ENCODE measurements around the gene SLC12A4. TPM values are rescaled to one million over a fixed set of nuclear protein-coding genes. Genes with fewer than 3 reads are reported as not detected.
A peak's percentile ranks its signal among the peaks of the same experiment; 100 is the strongest.

Gene SLC12A4
- total and polyA plus RNA-seq, 2 of the 13 experiments (the other 11 are each of a cell fraction or from before 2014, with no cell fraction given) = 65.1 to 84.3 TPM

DNA sequence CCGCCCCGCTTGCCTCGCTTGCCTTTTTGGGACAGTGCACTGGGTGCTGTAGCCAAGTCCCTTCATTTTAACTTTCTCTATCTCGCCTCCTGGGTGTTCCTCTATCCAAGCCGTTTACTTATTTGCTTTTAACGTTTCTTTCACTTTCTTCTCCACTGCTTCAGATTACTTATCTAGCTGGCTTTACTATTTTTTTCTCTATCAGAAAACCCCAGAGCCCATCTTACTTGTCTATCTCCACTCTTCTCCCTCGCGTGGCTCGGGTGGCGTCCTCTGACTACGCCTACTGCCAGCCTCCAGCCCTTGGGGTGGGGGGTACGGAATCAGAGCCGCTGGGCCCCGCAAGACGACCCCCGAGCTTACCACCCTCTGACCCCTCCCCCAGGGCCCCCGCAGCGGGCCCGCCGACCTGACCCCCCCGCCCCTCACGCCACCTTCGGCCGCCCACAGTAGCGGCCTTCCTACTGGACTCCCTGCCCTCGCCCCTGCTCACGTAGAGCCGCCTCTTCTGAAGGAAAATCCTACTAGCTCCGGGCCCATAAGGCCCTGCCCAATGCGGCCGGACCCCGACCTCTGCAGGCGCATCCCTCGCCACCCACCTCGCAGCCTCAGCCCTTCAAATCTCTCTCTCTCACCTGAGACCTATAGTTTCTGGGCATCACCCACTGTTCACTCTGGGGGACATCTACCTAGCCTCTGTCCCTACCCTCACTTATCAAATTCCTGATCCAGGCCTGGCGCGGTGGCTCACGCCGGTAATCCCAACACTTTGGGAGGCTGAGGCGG lies 1.0 kb upstream of the SLC12A4 start (continued):
- TF ChIP-seq YEATS2 (CRISPR knock-in tag; IDR thresholded peaks at IDR 0.05; ENCODE audit: borderline replicate concordance) (no peak), KMT2A (CRISPR knock-in tag; IDR thresholded peaks at IDR 0.05) (no peak; the same call in 1 of the 2 replicates), STAG1 (CRISPR knock-in tag; IDR thresholded peaks at IDR 0.05) (0 out of 2 replicates have a peak, but pooled peaks have one; percentile 11), ZNF761 (CRISPR knock-in tag; conservative IDR thresholded peaks at IDR 0.05) (0 out of 2 replicates have a peak, but pooled peaks have one; percentile 9), ELF3 (CRISPR knock-in tag; IDR thresholded peaks at IDR 0.05) (peak; percentile 12; the same call in 1 of the 2 replicates), HOXD1 (CRISPR knock-in tag; IDR thresholded peaks at IDR 0.05) (no peak), ZSCAN22 (CRISPR knock-in tag; IDR thresholded peaks at IDR 0.05) (no peak), TMF1 (CRISPR knock-in tag; IDR thresholded peaks at IDR 0.05; ENCODE audit: low read depth) (no peak), ZNF720 (CRISPR knock-in tag; IDR thresholded peaks at IDR 0.05) (no peak), ZC3H13 (CRISPR knock-in tag; IDR thresholded peaks at IDR 0.05) (no peak; the same call in 1 of the 2 replicates), CHD4 (IDR thresholded peaks at IDR 0.05; ENCODE audit: borderline replicate concordance, low read length) (no peak), MEF2D (CRISPR knock-in tag; IDR thresholded peaks at IDR 0.05) (peak; percentile 37; the same call in 1 of the 2 replicates), SIX1 (CRISPR knock-in tag; IDR thresholded peaks at IDR 0.05; ENCODE audit: borderline replicate concordance) (no peak)
- TF ChIP-seq, protein P1, sequence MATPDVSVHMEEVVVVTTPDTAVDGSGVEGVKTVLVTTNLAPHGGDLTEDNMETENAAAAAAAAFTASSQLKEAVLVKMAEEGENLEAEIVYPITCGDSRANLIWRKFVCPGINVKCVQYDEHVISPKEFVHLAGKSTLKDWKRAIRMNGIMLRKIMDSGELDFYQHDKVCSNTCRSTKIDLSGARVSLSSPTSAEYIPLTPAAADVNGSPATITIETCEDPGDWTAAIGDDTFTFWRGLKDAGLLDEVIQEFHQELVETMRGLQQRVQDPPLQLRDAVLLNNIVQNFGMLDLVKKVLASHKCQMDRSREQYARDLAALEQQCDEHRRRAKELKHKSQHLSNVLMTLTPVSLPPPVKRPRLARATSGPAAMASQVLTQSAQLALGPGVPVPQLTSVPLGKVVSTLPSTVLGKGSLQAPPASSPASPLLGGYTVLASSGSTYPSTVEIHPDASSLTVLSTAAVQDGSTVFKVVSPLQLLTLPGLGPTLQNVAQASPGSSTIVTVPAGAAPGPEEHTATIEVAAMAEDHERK (CRISPR knock-in tag; IDR thresholded peaks at IDR 0.05; ENCODE audit: low read depth) = no peak
- TF ChIP-seq, protein P2, sequence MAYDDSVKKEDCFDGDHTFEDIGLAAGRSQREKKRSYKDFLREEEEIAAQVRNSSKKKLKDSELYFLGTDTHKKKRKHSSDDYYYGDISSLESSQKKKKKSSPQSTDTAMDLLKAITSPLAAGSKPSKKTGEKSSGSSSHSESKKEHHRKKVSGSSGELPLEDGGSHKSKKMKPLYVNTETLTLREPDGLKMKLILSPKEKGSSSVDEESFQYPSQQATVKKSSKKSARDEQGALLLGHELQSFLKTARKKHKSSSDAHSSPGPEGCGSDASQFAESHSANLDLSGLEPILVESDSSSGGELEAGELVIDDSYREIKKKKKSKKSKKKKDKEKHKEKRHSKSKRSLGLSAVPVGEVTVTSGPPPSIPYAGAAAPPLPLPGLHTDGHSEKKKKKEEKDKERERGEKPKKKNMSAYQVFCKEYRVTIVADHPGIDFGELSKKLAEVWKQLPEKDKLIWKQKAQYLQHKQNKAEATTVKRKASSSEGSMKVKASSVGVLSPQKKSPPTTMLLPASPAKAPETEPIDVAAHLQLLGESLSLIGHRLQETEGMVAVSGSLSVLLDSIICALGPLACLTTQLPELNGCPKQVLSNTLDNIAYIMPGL (CRISPR knock-in tag; IDR thresholded peaks at IDR 0.05; ENCODE audit: borderline replicate concordance in 1 of 2, low read depth in 1 of 2) = peak; percentile 14 to 37; a peak in 3 of 4 replicates
- TF ChIP-seq, protein P3, sequence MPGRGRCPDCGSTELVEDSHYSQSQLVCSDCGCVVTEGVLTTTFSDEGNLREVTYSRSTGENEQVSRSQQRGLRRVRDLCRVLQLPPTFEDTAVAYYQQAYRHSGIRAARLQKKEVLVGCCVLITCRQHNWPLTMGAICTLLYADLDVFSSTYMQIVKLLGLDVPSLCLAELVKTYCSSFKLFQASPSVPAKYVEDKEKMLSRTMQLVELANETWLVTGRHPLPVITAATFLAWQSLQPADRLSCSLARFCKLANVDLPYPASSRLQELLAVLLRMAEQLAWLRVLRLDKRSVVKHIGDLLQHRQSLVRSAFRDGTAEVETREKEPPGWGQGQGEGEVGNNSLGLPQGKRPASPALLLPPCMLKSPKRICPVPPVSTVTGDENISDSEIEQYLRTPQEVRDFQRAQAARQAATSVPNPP (CRISPR knock-in tag; IDR thresholded peaks at IDR 0.05) = no peak; the same call in 1 of the 2 replicates
- TF ChIP-seq, protein P4, sequence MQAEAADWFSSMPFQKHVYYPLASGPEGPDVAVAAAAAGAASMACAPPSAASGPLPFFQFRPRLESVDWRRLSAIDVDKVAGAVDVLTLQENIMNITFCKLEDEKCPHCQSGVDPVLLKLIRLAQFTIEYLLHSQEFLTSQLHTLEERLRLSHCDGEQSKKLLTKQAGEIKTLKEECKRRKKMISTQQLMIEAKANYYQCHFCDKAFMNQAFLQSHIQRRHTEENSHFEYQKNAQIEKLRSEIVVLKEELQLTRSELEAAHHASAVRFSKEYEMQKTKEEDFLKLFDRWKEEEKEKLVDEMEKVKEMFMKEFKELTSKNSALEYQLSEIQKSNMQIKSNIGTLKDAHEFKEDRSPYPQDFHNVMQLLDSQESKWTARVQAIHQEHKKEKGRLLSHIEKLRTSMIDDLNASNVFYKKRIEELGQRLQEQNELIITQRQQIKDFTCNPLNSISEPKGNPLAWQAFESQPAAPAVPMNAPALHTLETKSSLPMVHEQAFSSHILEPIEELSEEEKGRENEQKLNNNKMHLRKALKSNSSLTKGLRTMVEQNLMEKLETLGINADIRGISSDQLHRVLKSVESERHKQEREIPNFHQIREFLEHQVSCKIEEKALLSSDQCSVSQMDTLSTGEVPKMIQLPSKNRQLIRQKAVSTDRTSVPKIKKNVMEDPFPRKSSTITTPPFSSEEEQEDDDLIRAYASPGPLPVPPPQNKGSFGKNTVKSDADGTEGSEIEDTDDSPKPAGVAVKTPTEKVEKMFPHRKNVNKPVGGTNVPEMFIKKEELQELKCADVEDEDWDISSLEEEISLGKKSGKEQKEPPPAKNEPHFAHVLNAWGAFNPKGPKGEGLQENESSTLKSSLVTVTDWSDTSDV (CRISPR knock-in tag; IDR thresholded peaks at IDR 0.05) = no peak
